Uterus (tissue), 4 donors: ENCODE results near the gene IL1R1. TPM values are rescaled to one million over a fixed set of nuclear protein-coding genes. Genes with fewer than 3 reads are reported as not detected.
A peak's percentile ranks its signal among the peaks of the same experiment; 100 is the strongest.

Experiments used
- DNase-seq, 2 donors: peaks; one replicate each; pipeline ENCODE4 v3.0.0-alpha.2; 2019 to 2020
- H3K27ac ChIP-seq, 2 donors: fragments of 200-600 bp; sonication (generic); 1 replicate in 1 of 2; 2 replicates in 1 of 2; pipeline ENCODE4 v1.5.1; 2016 to 2018
- H3K27me3 ChIP-seq, 2 donors: fragments of 200-600 bp; sonication (generic); one replicate each; pipeline ENCODE4 v1.5.1; 2018 to 2019; ENCODE audit warnings: control low read depth in 1 of 2
- H3K36me3 ChIP-seq, 2 donors: fragments of 200-600 bp; sonication (generic); one replicate each; pipeline ENCODE4 v1.5.1; 2019; ENCODE audit warnings: control low read depth in 1 of 2
- H3K4me1 ChIP-seq, 2 donors: fragments of 200-600 bp; sonication (generic); one replicate each; pipeline ENCODE4 v1.5.1; 2018 to 2019; ENCODE audit warnings: control low read depth in 1 of 2
- H3K4me3 ChIP-seq, 2 donors: fragments of 200-600 bp; sonication (generic); 1 replicate in 1 of 2; 2 replicates in 1 of 2; pipeline ENCODE4 v1.5.1; 2018 to 2019; ENCODE audit warnings: mild to moderate bottlenecking in 1 of 2
- H3K9me3 ChIP-seq, 2 donors: fragments of 200-600 bp; sonication (generic); one replicate each; pipeline ENCODE4 v1.5.1; 2019; ENCODE audit warnings: control low read depth in 1 of 2
- POLR2A ChIP-seq, 2 donors: fragments of 450-650 bp; IDR thresholded peaks; one replicate each; pipeline ENCODE4 v1.6.1; 2016; ENCODE audit warnings: antibody characterized with exemption in 2 of 2, mild to moderate bottlenecking in 1 of 2, moderate library complexity in 1 of 2
- intact Hi-C: fragments of 100-400 bp; cut with DNase I; formaldehyde crosslinking; loops from one replicate; pipeline ENCODE4 v1.15.1; 2023; ENCODE audit warnings: low total_unique reads
- total RNA-seq, 4 donors: library from RNA; depleted of rRNA in 3 of 4; stranded (reverse); fragments of >200 nt in 3 of 4; gene quantifications; one replicate each; pipeline versions ENCODE4 v1.1.0 to v1.2.4, GENCODE V29; 2014 to 2023
- TF ChIP-seq, protein P1 (sequence below), 4 experiments: fragments of 200-600 bp in 2 of 4; fragments of 450-650 bp in 2 of 4; sonication (generic) in 2 of 4; IDR thresholded peaks; one replicate each; pipeline ENCODE4 v1.5.1; 2016 to 2019; ENCODE audit warnings: antibody characterized with exemption in 4 of 4, mild to moderate bottlenecking in 2 of 4, moderate library complexity in 1 of 4
- donor health status: DM: yes; HTN: yes; CAD: no.

IL1R1 gene
- total RNA-seq, 4 donors from 2014 or later: 43.8 to 94.9 (median 70.1) TPM

DNA sequence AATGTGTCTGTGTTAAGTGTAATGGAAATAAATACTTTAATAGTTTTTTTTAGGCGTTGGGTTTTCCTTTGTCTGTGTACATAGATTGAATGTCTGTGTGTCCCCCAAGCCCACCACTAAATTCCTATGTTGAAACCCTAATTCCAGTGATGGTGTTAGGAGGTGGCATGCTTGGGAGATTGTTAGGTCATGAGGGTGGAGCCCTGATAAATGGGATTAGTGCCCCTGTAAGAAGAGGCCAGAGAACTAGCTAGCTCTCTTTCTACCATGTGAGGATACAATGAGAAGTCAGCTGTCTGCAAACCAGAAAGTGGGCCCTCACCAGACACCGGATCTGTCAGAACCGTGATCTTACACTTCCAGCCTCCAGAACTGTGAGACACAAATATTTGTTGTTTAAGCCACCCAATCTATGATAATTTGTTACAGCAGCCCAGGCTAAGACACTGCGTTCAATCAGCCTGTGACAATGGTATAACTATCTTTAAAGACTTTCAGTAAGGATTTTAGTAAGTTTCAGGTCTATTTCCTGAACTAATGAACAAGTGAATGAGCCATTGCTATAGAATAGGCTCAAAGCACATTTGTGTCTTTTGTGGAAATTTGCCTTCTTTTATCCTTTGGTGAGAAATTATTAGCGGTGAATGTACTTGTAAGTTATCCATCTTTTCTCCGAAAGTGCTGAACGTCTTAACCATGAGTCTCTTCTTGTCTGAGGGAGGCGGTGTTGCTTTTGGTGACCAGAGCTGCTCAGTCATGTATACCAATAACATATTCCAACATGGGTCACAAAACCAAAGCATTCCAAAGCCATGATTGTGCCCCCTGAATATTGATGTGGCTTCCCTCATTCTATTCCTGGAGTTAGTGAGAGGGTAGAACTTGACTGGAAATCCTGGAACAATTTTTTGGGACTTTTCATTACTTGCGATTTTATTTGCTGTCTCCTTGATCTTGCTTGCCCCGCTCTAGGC is 29.6 kb upstream of the IL1R1 start:
- H3K4me3 ChIP-seq: no peak overlapping the region
- no peak for DNase-seq
- no peaks in the 10 kb centered on the region for H3K4me1 ChIP-seq
- TF ChIP-seq, protein P1, sequence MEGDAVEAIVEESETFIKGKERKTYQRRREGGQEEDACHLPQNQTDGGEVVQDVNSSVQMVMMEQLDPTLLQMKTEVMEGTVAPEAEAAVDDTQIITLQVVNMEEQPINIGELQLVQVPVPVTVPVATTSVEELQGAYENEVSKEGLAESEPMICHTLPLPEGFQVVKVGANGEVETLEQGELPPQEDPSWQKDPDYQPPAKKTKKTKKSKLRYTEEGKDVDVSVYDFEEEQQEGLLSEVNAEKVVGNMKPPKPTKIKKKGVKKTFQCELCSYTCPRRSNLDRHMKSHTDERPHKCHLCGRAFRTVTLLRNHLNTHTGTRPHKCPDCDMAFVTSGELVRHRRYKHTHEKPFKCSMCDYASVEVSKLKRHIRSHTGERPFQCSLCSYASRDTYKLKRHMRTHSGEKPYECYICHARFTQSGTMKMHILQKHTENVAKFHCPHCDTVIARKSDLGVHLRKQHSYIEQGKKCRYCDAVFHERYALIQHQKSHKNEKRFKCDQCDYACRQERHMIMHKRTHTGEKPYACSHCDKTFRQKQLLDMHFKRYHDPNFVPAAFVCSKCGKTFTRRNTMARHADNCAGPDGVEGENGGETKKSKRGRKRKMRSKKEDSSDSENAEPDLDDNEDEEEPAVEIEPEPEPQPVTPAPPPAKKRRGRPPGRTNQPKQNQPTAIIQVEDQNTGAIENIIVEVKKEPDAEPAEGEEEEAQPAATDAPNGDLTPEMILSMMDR (IDR thresholded peaks at IDR 0.05): no peak
- no peak for TF ChIP-seq POLR2A (IDR thresholded peaks at IDR 0.05)
- H3K27ac ChIP-seq: no peak overlapping the region
- H3K9me3 ChIP-seq: no peaks in the 10 kb centered on the region
- intact Hi-C loops: no loop called here
- H3K36me3 ChIP-seq: no peaks in the 10 kb centered on the region
- H3K27me3 ChIP-seq: no peaks in the 10 kb centered on the region

DNA sequence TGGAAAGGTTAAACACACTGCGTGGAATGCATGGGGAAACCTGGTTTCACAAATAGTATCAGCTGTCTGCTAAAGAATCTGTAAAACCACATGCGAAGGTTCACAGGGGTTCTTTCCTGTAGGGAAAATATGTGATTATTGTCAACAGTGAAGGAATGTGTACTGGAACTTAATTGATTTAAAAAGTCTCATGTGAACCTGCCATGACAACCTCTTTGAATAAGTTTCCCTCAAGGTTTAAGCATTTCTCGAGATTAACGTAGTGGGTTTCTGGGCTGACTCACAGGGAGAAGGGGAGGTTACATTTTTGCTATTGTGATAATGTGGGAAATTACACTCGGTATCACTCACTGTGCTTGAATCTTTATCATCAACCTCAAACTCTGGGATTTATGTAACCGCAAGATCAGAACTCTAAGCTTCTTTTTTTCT is 28.2 kb upstream of the IL1R1 start:
- no peak for DNase-seq
- H3K9me3 ChIP-seq: no peaks in the 10 kb centered on the region
- no peak overlapping the region for H3K27ac ChIP-seq
- no peaks in the 10 kb centered on the region for H3K27me3 ChIP-seq
- H3K4me3 ChIP-seq: no peak overlapping the region
- H3K36me3 ChIP-seq: no peaks in the 10 kb centered on the region
- no peaks in the 10 kb centered on the region for H3K4me1 ChIP-seq
- TF ChIP-seq POLR2A (IDR thresholded peaks at IDR 0.05): no peak
- TF ChIP-seq, protein P1 (IDR thresholded peaks at IDR 0.05): no peak
- intact Hi-C loops: no loop called here

DNA sequence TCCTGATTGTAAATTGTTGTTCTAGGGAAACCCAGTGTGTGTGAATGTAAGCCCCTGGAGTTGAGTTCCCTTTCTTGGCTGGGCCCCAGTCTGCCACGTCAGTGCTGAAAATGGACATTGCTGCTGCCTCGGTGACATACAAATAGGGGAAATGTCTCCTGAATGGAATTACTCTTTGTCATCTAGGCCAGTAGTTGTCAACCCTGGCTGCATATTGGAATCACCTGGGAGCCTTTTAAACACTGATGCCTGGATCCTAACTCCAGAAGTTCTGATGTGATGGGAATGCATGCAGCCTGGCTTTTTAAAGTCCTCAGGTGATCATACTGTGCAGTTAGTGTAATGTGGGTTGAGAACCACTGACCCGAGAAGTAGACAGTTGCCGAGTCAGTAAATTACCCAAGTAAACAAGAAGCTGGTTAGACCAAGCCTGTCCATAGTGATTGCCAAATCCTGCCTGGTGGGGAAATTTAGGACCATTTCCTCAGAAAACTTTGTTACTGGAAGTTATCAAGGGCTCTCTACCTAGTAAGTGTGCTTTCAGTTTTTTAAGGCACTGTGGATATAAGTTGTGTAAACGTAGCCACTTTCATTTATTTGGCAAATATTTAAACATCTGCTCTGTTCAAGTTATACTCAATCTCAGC is 27.6 kb upstream of the IL1R1 start:
- H3K4me1 ChIP-seq: no peaks in the 10 kb centered on the region
- no peak overlapping the region for H3K4me3 ChIP-seq
- H3K27ac ChIP-seq: no peak overlapping the region
- TF ChIP-seq, protein P1 (IDR thresholded peaks at IDR 0.05): no peak
- no peak for TF ChIP-seq POLR2A (IDR thresholded peaks at IDR 0.05)
- DNase-seq: no peak
- no peaks in the 10 kb centered on the region for H3K27me3 ChIP-seq
- H3K36me3 ChIP-seq: no peaks in the 10 kb centered on the region
- intact Hi-C loops: no loop called here
- no peaks in the 10 kb centered on the region for H3K9me3 ChIP-seq

DNA sequence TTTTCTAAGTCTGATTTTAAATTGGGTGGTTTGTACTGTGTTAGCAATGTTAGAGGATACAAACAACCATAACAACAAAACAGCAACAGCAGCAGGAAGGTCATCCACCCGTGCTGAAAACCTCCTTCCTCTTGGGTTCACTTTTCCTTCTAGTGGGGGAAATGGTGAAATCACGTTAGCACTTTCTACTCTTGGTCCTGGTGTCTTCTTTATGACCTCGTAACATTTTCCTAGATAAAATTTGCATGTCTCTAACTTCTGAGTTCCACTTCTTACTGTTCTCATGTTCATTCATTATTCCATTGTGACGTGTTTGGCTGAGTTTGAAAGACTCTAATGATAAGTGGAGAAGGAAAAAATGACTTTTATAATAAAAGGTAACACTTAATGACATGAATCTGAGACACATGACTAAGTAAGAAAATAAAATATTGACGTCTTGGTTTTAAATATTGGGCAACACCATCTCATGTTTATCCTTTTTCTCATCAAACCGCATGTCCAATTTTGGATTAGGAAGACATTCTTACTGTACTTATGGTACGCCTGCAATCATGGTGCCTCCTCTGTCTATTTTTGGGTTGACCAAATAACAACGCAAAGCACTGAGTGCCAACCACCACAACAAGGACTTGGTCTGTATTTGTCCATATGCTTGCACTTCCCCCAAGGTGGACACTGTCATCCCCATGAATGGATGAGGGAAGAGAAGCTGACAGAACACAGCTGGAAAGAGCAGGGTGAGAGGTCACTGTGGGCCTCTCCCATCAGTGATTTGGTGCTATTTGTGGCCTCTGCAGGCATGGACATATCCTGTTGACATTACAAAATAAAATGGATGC is 25.7 kb upstream of the IL1R1 start:
- no peaks in the 10 kb centered on the region for H3K36me3 ChIP-seq
- no peak overlapping the region for H3K4me3 ChIP-seq
- TF ChIP-seq POLR2A (IDR thresholded peaks at IDR 0.05): no peak
- TF ChIP-seq, protein P1 (IDR thresholded peaks at IDR 0.05): no peak
- H3K9me3 ChIP-seq: no peaks in the 10 kb centered on the region
- H3K4me1 ChIP-seq: no peaks in the 10 kb centered on the region
- no peaks in the 10 kb centered on the region for H3K27me3 ChIP-seq
- no peak for DNase-seq
- intact Hi-C loops: no loop called here
- peak overlapping the region in 1 of 2 donors; percentile 6 for H3K27ac ChIP-seq
